Ovary (tissue), 3 donors: ENCODE data around the gene DDX59.

Experiments
- CTCF ChIP-seq, 3 donors: fragments of 450-650 bp in 2 of 3; fragments of 200-600 bp in 1 of 3; IDR thresholded peaks; one replicate each; pipeline versions ENCODE4 v1.5.1 to v1.8.0; 2016 to 2022; ENCODE audit warnings: antibody characterized with exemption in 3 of 3, mild to moderate bottlenecking in 1 of 3
- EP300 ChIP-seq: sonication (generic); formaldehyde crosslinking; IDR thresholded peaks from one replicate; pipeline ENCODE4 v1.6.1; 2017; ENCODE audit warnings: antibody characterized with exemption
- POLR2A ChIP-seq: fragments of 450-650 bp; IDR thresholded peaks from one replicate; pipeline ENCODE4 v1.6.1; 2017; ENCODE audit warnings: antibody characterized with exemption, mild to moderate bottlenecking, moderate library complexity
- donor health status: DM: no; HTN: no; CAD: no.

GRCh38 chr1:200668514-200669313 lies 993 bp downstream of the DDX59 start:
- TF ChIP-seq CTCF (IDR thresholded peaks at IDR 0.05) (no peak), POLR2A (no peak), EP300 (no peak)
